ENCODE measurements around the gene MTSS2.

DNA sequence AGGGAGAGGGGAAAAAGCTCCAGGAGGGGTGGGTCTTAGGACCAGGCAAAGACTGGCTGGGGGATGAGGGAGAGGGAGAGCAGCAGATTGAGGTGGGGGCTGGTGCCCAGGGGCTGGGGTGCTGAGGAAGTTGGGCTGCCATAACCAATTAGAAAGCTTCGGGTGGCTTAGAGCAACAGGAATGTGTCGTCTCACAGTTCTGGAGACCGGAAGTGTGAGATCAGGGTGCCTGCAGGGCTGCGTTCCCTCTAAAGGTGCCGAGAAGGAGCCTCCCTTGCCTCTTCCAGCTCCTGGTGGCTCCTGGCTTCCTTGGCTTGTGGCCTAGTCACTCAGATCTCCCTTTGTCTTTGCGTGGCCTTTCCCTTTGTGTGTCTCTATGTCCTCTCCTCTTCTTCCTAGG, 37.2 kb downstream of the MTSS2 start:
- TF ChIP-seq, protein P1, sequence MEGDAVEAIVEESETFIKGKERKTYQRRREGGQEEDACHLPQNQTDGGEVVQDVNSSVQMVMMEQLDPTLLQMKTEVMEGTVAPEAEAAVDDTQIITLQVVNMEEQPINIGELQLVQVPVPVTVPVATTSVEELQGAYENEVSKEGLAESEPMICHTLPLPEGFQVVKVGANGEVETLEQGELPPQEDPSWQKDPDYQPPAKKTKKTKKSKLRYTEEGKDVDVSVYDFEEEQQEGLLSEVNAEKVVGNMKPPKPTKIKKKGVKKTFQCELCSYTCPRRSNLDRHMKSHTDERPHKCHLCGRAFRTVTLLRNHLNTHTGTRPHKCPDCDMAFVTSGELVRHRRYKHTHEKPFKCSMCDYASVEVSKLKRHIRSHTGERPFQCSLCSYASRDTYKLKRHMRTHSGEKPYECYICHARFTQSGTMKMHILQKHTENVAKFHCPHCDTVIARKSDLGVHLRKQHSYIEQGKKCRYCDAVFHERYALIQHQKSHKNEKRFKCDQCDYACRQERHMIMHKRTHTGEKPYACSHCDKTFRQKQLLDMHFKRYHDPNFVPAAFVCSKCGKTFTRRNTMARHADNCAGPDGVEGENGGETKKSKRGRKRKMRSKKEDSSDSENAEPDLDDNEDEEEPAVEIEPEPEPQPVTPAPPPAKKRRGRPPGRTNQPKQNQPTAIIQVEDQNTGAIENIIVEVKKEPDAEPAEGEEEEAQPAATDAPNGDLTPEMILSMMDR (IDR thresholded peaks at IDR 0.05; ENCODE audit: insufficient read depth, low read length, poor library complexity, severe bottlenecking): no peak
- TF ChIP-seq EZH2phosphoT487 (conservative IDR thresholded peaks at IDR 0.05; ENCODE audit: low read length): no peak
